HL-60 (cell line): Measurements from ENCODE around the gene OR2L3.

Experiments
- DNase-seq, 2 experiments: peaks; one replicate each; pipeline ENCODE4 v3.0.0-alpha.2; 2010 to 2020; ENCODE audit warnings: low read depth in 1 of 2, low spot score in 1 of 2
- H3K27ac ChIP-seq: fragments of 250-450 bp; sonication (Bioruptor Pico); replicated peaks from 2 replicates; pipeline ENCODE4 v1.5.1; 2020; ENCODE audit warnings: mild to moderate bottlenecking, moderate library complexity
- H3K27me3 ChIP-seq: fragments of 250-450 bp; sonication (Bioruptor Pico); 2 replicates; pipeline ENCODE4 v1.5.1; 2021; ENCODE audit warnings: mild to moderate bottlenecking, moderate library complexity; ENCODE audit not compliant: insufficient read depth, poor library complexity, severe bottlenecking
- H3K4me3 ChIP-seq: replicated peaks from 2 replicates; pipeline ENCODE4 v1.5.1; 2011; ENCODE audit warnings: mild to moderate bottlenecking, control low read depth, low read length; ENCODE audit not compliant: insufficient read depth
- GABPA ChIP-seq: IDR thresholded peaks from 2 replicates; pipeline ENCODE4 v1.6.1; 2012; ENCODE audit warnings: low read depth
- POLR2AphosphoS5 ChIP-seq: IDR thresholded peaks from 2 replicates; pipeline ENCODE4 v1.6.1; 2012; ENCODE audit warnings: low read depth
- REST ChIP-seq: IDR thresholded peaks from 2 replicates; pipeline ENCODE4 v1.6.1; 2012; ENCODE audit warnings: low read depth; ENCODE audit not compliant: insufficient replicate concordance
- SPI1 ChIP-seq: IDR thresholded peaks from 2 replicates; pipeline ENCODE4 v1.6.1; 2012; ENCODE audit warnings: low read depth, mild to moderate bottlenecking, borderline replicate concordance
- TF ChIP-seq, protein P1 (sequence below): IDR thresholded peaks from one replicate; pipeline ENCODE4 v1.5.1; 2011; ENCODE audit warnings: low read length, control low read depth, inconsistent platforms; ENCODE audit not compliant: insufficient read depth

OR2L3 gene

GRCh38 chr1:248007778-248008177 is 38.9 kb upstream of the OR2L3 start:
- TF ChIP-seq SPI1 (no peak), POLR2AphosphoS5 (no peak), GABPA (no peak), REST (no peak)
- TF ChIP-seq, protein P1, sequence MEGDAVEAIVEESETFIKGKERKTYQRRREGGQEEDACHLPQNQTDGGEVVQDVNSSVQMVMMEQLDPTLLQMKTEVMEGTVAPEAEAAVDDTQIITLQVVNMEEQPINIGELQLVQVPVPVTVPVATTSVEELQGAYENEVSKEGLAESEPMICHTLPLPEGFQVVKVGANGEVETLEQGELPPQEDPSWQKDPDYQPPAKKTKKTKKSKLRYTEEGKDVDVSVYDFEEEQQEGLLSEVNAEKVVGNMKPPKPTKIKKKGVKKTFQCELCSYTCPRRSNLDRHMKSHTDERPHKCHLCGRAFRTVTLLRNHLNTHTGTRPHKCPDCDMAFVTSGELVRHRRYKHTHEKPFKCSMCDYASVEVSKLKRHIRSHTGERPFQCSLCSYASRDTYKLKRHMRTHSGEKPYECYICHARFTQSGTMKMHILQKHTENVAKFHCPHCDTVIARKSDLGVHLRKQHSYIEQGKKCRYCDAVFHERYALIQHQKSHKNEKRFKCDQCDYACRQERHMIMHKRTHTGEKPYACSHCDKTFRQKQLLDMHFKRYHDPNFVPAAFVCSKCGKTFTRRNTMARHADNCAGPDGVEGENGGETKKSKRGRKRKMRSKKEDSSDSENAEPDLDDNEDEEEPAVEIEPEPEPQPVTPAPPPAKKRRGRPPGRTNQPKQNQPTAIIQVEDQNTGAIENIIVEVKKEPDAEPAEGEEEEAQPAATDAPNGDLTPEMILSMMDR, result no peak
- Histone ChIP-seq H3K4me3 (no peak overlapping the region), H3K27me3 (no peaks in the 10 kb centered on the region), H3K27ac (no peak overlapping the region)
- DNase-seq, result no peak

DNA sequence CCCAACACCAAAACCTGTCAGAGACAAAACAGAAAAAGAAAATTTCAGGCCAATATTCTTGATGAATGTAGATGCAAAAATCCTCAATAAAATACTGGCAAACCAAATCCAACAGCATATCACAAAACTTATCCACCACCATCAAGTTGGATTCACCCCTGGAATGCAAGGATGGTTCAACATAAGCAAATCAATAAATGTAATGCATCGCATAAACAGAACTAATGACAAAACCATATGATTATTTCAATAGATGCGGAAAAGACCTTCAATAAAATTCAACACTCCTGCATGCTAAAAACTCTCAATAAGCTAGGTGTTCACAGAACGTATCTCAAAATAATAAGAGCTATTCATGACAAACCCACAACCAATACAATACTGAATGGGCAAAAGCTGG is 37.0 kb upstream of the OR2L3 start:
- Histone ChIP-seq H3K27me3 (no peaks in the 10 kb centered on the region), H3K27ac (no peak overlapping the region), H3K4me3 (no peak overlapping the region)
- no peak for DNase-seq
- TF ChIP-seq POLR2AphosphoS5 (no peak), GABPA (no peak), REST (no peak), SPI1 (no peak)
- TF ChIP-seq, protein P1, result no peak

DNA sequence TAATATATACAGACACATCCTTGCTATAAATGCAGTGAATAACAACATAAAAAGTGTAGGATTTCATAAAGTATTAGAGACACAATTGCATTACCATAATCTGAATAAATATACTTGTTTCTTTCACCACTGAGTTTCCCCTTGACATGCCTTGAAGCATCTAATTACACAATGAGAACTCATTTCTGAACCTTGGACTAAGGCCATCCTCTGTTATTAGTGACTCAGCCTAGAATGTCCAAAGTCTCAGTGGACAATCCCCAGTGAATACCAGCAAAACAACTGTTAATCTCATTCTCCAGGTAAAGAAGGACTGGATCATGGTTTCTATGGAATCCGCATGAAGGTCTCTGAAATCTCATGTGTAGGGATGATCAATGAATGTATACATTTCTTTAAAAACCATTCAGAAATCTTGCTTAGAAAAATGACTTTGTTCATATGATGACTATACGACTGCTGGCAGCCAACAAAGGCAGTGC is 33.4 kb upstream of the OR2L3 start, which contains the start of gene OR2L5:
OR2L5 (plus strand) TSS at position 432 of the 482 bp plus-strand sequence. CDS start 8,288 bp downstream, outside the sequence.
- no peak for DNase-seq
- H3K27ac ChIP-seq, result no peak within 1 kb of the TSS
- H3K27me3 ChIP-seq, result no peaks in the 10 kb centered on the region
- TF ChIP-seq REST (no peak), POLR2AphosphoS5 (no peak), GABPA (no peak), SPI1 (no peak)
- TF ChIP-seq, protein P1, result no peak
- no peak within 1 kb of the TSS for H3K4me3 ChIP-seq
